H1 (cell line): ENCODE measurements around the gene GRM5. TPM values are rescaled to one million over a fixed set of nuclear protein-coding genes. Genes with fewer than 3 reads are reported as not detected.

ENCODE experiments used
- CTCF ChIA-PET: fragments of 300-600 bp; sonication (Branson Sonifier 250); formaldehyde crosslinking; loops from one replicate; lab custom pipeline; 2021; ENCODE audit not compliant: partially characterized antibody; lab: Charles Lee
- POLR2A ChIA-PET: fragments of 300-600 bp; sonication (Branson Sonifier 250); formaldehyde crosslinking; loops from one replicate; lab custom pipeline; 2021; ENCODE audit warnings: inconsistent platforms; ENCODE audit not compliant: partially characterized antibody; lab: Charles Lee
- DNase-seq, 2 experiments: peaks; one replicate each; pipeline versions ENCODE4 v3.0.0 to v3.0.0-alpha.2; 2010 to 2022; ENCODE audit warnings: low spot score in 2 of 2, low read depth in 1 of 2, mixed read lengths in 1 of 2
- FAIRE-seq: peaks from 2 replicates; lab custom pipeline; 2011; peaks lifted over from hg19 to GRCh38; lab: Jason Lieb, UNC
- H2AFZ ChIP-seq: 2 replicates; pipeline ENCODE4 v1.8.1; 2012; ENCODE audit warnings: low read length, inconsistent platforms
- H2AK5ac ChIP-seq: 2 replicates; pipeline ENCODE4 v1.6.1; 2013; ENCODE audit warnings: low read depth, low read length
- H2BK120ac ChIP-seq: replicated peaks from 2 replicates; pipeline ENCODE3; 2013; ENCODE audit warnings: low read depth, low read length, inconsistent platforms
- H2BK12ac ChIP-seq: 2 replicates; pipeline ENCODE4 v1.6.1; 2013; ENCODE audit warnings: low read depth, low read length
- H2BK15ac ChIP-seq: 2 replicates; pipeline ENCODE4 v1.6.1; 2013; ENCODE audit warnings: low read length
- H2BK20ac ChIP-seq: 2 replicates; pipeline ENCODE4 v1.6.1; 2013; ENCODE audit warnings: low read length
- H2BK5ac ChIP-seq: 2 replicates; pipeline ENCODE4 v1.6.1; 2013; ENCODE audit warnings: low read depth, low read length
- H3K14ac ChIP-seq: 2 replicates; pipeline ENCODE4 v1.6.1; 2013; ENCODE audit warnings: inconsistent platforms; ENCODE audit not compliant: insufficient read length
- H3K18ac ChIP-seq: 2 replicates; pipeline ENCODE4 v1.6.1; 2013; ENCODE audit warnings: low read length; ENCODE audit errors: extremely low read depth
- H3K23ac ChIP-seq: 2 replicates; pipeline ENCODE4 v1.6.1; 2013; ENCODE audit warnings: inconsistent platforms; ENCODE audit not compliant: insufficient read length
- H3K23me2 ChIP-seq: 2 replicates; pipeline ENCODE4 v1.6.1; 2013; ENCODE audit warnings: low read depth, low read length
- H3K27ac ChIP-seq: 2 replicates; pipeline ENCODE4 v1.6.1; 2011; ENCODE audit warnings: low read depth, low read length, inconsistent platforms
- H3K27me3 ChIP-seq, 4 experiments: replicated peaks in 1 of 4; 1 replicate in 1 of 4; 2 replicates in 3 of 4; pipeline versions ENCODE4 v1.6.1 to v1.8.1; 2011 to 2013; ENCODE audit warnings: low read length in 3 of 4, mild to moderate bottlenecking in 3 of 4, inconsistent platforms in 2 of 4, mixed read lengths in 2 of 4, moderate library complexity in 1 of 4; ENCODE audit not compliant: control insufficient read depth in 3 of 4, insufficient read depth in 3 of 4; ENCODE audit errors: extremely low read depth in 1 of 4
- H3K36me3 ChIP-seq, 4 experiments: 2 replicates each; pipeline versions ENCODE4 v1.6.1 to v1.8.1; 2011 to 2013; ENCODE audit warnings: mild to moderate bottlenecking in 4 of 4, low read length in 3 of 4, moderate library complexity in 2 of 4, control low read depth in 1 of 4, inconsistent platforms in 1 of 4; ENCODE audit not compliant: insufficient read depth in 4 of 4, control insufficient read depth in 2 of 4
- H3K4ac ChIP-seq: replicated peaks from 2 replicates; pipeline ENCODE3; 2013; ENCODE audit warnings: low read length, low read depth, mixed read lengths, inconsistent platforms; ENCODE audit not compliant: insufficient read length
- H3K4me1 ChIP-seq, 4 experiments: replicated peaks in 1 of 4; 1 replicate in 1 of 4; 2 replicates in 3 of 4; pipeline versions ENCODE4 v1.6.1 to v1.8.1; 2011 to 2013; ENCODE audit warnings: low read length in 3 of 4, inconsistent platforms in 2 of 4, mixed read lengths in 1 of 4; ENCODE audit not compliant: insufficient read depth in 4 of 4, control insufficient read depth in 3 of 4
- H3K4me2 ChIP-seq, 2 experiments: 2 replicates each; pipeline versions ENCODE4 v1.6.1 to v1.8.1; 2011 to 2013; ENCODE audit warnings: low read depth in 2 of 2, low read length in 2 of 2, control low read depth in 1 of 2, inconsistent platforms in 1 of 2, mild to moderate bottlenecking in 1 of 2; ENCODE audit not compliant: insufficient read depth in 1 of 2
- H3K4me3 ChIP-seq, 4 experiments: fragments of 200-600, 300-600 bp in 1 of 4; sonication (generic), shearing (Covaris generic), sonication (Bioruptor Twin) in 1 of 4; 2 replicates each; pipeline versions ENCODE4 v1.5.1 to v1.8.1; 2011 to 2016; ENCODE audit warnings: low read length in 4 of 4, low read depth in 3 of 4, control low read depth in 2 of 4, inconsistent platforms in 2 of 4, mild to moderate bottlenecking in 2 of 4, mixed read lengths in 1 of 4, moderate library complexity in 1 of 4; ENCODE audit not compliant: insufficient read depth in 2 of 4; ENCODE audit errors: extremely low read depth in 1 of 4
- H3K56ac ChIP-seq: replicated peaks from 2 replicates; pipeline ENCODE3; 2013; ENCODE audit warnings: low read depth, mild to moderate bottlenecking, mixed read lengths, low read length, inconsistent platforms; ENCODE audit not compliant: insufficient read length
- H3K79me1 ChIP-seq: 2 replicates; pipeline ENCODE4 v1.6.1; 2013; ENCODE audit warnings: low read depth, low read length, control low read depth
- H3K79me2 ChIP-seq, 2 experiments: 2 replicates each; pipeline versions ENCODE4 v1.6.1 to v1.8.1; 2012 to 2013; ENCODE audit warnings: low read length in 2 of 2, mild to moderate bottlenecking in 2 of 2, inconsistent platforms in 1 of 2; ENCODE audit not compliant: insufficient read depth in 2 of 2, control insufficient read depth in 1 of 2
- H3K9ac ChIP-seq, 4 experiments: replicated peaks in 1 of 4; 1 replicate in 1 of 4; 2 replicates in 3 of 4; pipeline versions ENCODE4 v1.6.1 to v1.8.1; 2011 to 2013; ENCODE audit warnings: low read depth in 3 of 4, low read length in 3 of 4, control low read depth in 2 of 4, mild to moderate bottlenecking in 2 of 4, moderate library complexity in 2 of 4, inconsistent platforms in 1 of 4; ENCODE audit errors: extremely low read depth in 1 of 4
- H3K9me3 ChIP-seq, 2 experiments: 2 replicates each; pipeline versions ENCODE4 v1.6.1 to v1.8.1; 2012 to 2013; ENCODE audit warnings: mild to moderate bottlenecking in 2 of 2, moderate library complexity in 2 of 2, control low read depth in 1 of 2, inconsistent platforms in 1 of 2, low read depth in 1 of 2, low read length in 1 of 2, mixed read lengths in 1 of 2; ENCODE audit not compliant: insufficient read depth in 2 of 2
- H4K20me1 ChIP-seq, 2 experiments: replicated peaks in 1 of 2; 2 replicates each; pipeline versions ENCODE3 to v1.8.1; 2011 to 2013; ENCODE audit warnings: inconsistent platforms in 2 of 2, low read length in 2 of 2, mild to moderate bottlenecking in 1 of 2; ENCODE audit not compliant: insufficient read depth in 2 of 2, control insufficient read depth in 1 of 2
- H4K5ac ChIP-seq: 2 replicates; pipeline ENCODE4 v1.6.1; 2013; ENCODE audit warnings: low read length, low read depth, mixed read lengths, inconsistent platforms; ENCODE audit not compliant: insufficient read length
- H4K8ac ChIP-seq: 2 replicates; pipeline ENCODE4 v1.8.0; 2013; ENCODE audit warnings: mild to moderate bottlenecking, moderate library complexity, low read length, inconsistent platforms; ENCODE audit not compliant: insufficient read depth; ENCODE audit errors: extremely low read depth
- H4K91ac ChIP-seq: replicated peaks from 2 replicates; pipeline ENCODE3; 2013; ENCODE audit warnings: low read length, mixed read lengths, inconsistent platforms; ENCODE audit not compliant: insufficient read length
- CEBPB ChIP-seq: IDR thresholded peaks from 2 replicates; pipeline ENCODE4 v1.6.1; 2012; ENCODE audit warnings: low read depth, low read length
- polyA plus RNA-seq, 7 experiments: library from polyadenylated mRNA; depleted of rRNA in 3 of 7; stranded (reverse) in 5 of 7; unstranded in 2 of 7; fragments of >200 nt in 5 of 7; fragments of 200-250 nt in 2 of 7; gene quantifications; 1 replicate in 5 of 7; 2 replicates in 1 of 7; 4 replicates in 1 of 7; pipeline versions ENCODE4 v1.2.1 to v1.2.3, GENCODE V29; 2011 to 2013; ENCODE audit warnings: missing spikeins in 2 of 7, mixed read lengths in 2 of 7
- total RNA-seq: library from RNA; stranded (reverse); fragmentation: NEBNext Ultra II Directional; extraction: Animal tissue kit (Norgen Biotek cat#: 25700); gene quantifications from 2 replicates; pipeline ENCODE4 v1.2.1, GENCODE V29; 2021

The GRM5 gene
- total and polyA plus RNA-seq, 2 of the 8 experiments (the other 6 are each of a cell fraction or from before 2014, with no cell fraction given), result 0.15 to 0.43 TPM

GRCh38 chr11:89067264-89067663 lies 1.5 kb upstream of the GRM5 start:
- POLR2A ChIA-PET, result no interaction called here
- Histone ChIP-seq H3K4me1 (peaks cover 0 to 3% (median 0%) of the 10 kb centered on the region in 4 experiments; a peak in 2 of 7 replicates), H3K9ac (no peak overlapping the region), H3K23me2 (no peaks in the 10 kb centered on the region; the same call in 1 of the 2 replicates), H3K79me2 (no peaks in the 10 kb centered on the region), H3K36me3 (no peaks in the 10 kb centered on the region), H2BK15ac (no peak overlapping the region), H2AFZ (no peak overlapping the region), H3K18ac (no peak overlapping the region), H4K20me1 (no peaks in the 10 kb centered on the region), H3K79me1 (no peaks in the 10 kb centered on the region), H3K23ac (no peak overlapping the region), H4K5ac (no peak overlapping the region), H3K27ac (no peak overlapping the region), H2AK5ac (no peak overlapping the region), H3K9me3 (no peaks in the 10 kb centered on the region), H4K91ac (no peak overlapping the region), H3K4me3 (no peak overlapping the region), H2BK5ac (no peak overlapping the region), H2BK12ac (no peak overlapping the region), H2BK20ac (no peak overlapping the region), H3K4ac (no peak overlapping the region), H2BK120ac (no peak overlapping the region), H4K8ac (no peak overlapping the region), H3K27me3 (peaks cover 12 to 45% (median 31%) of the 10 kb centered on the region in 4 experiments), H3K14ac (no peak overlapping the region), H3K56ac (no peak overlapping the region), H3K4me2 (no peak overlapping the region)
- no peak for TF ChIP-seq CEBPB
- FAIRE-seq (no peak), DNase-seq (no peak)
- CTCF ChIA-PET, result no interaction called here
